K562 (cell line): Measurements from ENCODE around the gene ZNF146.

Source experiments
- POLR2AphosphoS5 ChIP-seq: IDR thresholded peaks from 2 replicates; pipeline ENCODE4 v1.6.1; 2011; ENCODE audit warnings: mild to moderate bottlenecking, low read depth, low read length, moderate library complexity; ENCODE audit not compliant: control insufficient read depth, insufficient read depth
- SNAPC5 ChIP-seq: fragments of 250-450 bp; sonication (Bioruptor Pico); IDR thresholded peaks from 2 replicates; pipeline ENCODE4 v1.8.0; 2021; ENCODE audit warnings: moderate library complexity, mild to moderate bottlenecking, inconsistent platforms

- no peak for TF ChIP-seq POLR2AphosphoS5
- no peak for TF ChIP-seq SNAPC5 (CRISPR knock-in tag)
Observed at GRCh38 chr19:36169084-36169760, 45.7 kb upstream of the ZNF146 start.
